HepG2 (cell line): Measurements from ENCODE around the gene GATA1. TPM values are rescaled to one million over a fixed set of nuclear protein-coding genes. Genes with fewer than 3 reads are reported as not detected.

Experiments
- DMAP1 ChIP-seq: IDR thresholded peaks from 2 replicates; pipeline ENCODE4 v1.6.1; 2016
- HNF4A ChIP-seq: sonication (generic); formaldehyde crosslinking; IDR thresholded peaks from 2 replicates; pipeline ENCODE4 v1.4.0; 2020; ENCODE audit warnings: missing genetic modification reagents
- HNF4G ChIP-seq, 2 experiments: sonication (generic) in 1 of 2; formaldehyde crosslinking in 1 of 2; IDR thresholded peaks; 2 replicates each; pipeline versions ENCODE4 v1.4.0 to v1.6.1; 2011 to 2020; ENCODE audit warnings: borderline replicate concordance in 2 of 2, low read depth in 2 of 2, mild to moderate bottlenecking in 2 of 2, low read length in 1 of 2, missing genetic modification reagents in 1 of 2, moderate library complexity in 1 of 2
- KDM5A ChIP-seq: fragments of 200-600 bp; sonication (generic); IDR thresholded peaks from 2 replicates; pipeline ENCODE4 v1.7.0; 2018; ENCODE audit warnings: antibody characterized with exemption, mild to moderate bottlenecking, low read length, borderline replicate concordance
- KLF11 ChIP-seq: IDR thresholded peaks from 2 replicates; pipeline ENCODE4 v1.6.1; 2016; ENCODE audit warnings: missing compliant biosample characterization
- MAZ ChIP-seq, 2 experiments: sonication (generic) in 1 of 2; formaldehyde crosslinking in 1 of 2; IDR thresholded peaks; 2 replicates each; pipeline versions ENCODE4 v1.5.0 to v1.6.1; 2012 to 2020; ENCODE audit warnings: low read depth in 2 of 2, mild to moderate bottlenecking in 2 of 2, borderline replicate concordance in 1 of 2, improper control_type of control experiment in 1 of 2, low read length in 1 of 2, missing genetic modification reagents in 1 of 2, moderate library complexity in 1 of 2
- POLR2AphosphoS5 ChIP-seq: IDR thresholded peaks from 2 replicates; pipeline ENCODE4 v1.6.1; 2012; ENCODE audit warnings: low read depth, low read length
- SAP130 ChIP-seq: IDR thresholded peaks from 2 replicates; pipeline ENCODE4 v1.6.1; 2016; ENCODE audit warnings: low read depth
- TOE1 ChIP-seq: sonication (generic); formaldehyde crosslinking; IDR thresholded peaks from 2 replicates; pipeline ENCODE4 v1.4.0; 2020; ENCODE audit warnings: mild to moderate bottlenecking, missing genetic modification reagents
- YEATS4 ChIP-seq: sonication (generic); formaldehyde crosslinking; IDR thresholded peaks from 2 replicates; pipeline ENCODE4 v1.4.0; 2020; ENCODE audit warnings: missing genetic modification reagents, borderline replicate concordance
- YY1 ChIP-seq: IDR thresholded peaks from 2 replicates; pipeline ENCODE4 v1.6.1; 2011; ENCODE audit warnings: low read length, low read depth, moderate library complexity, mild to moderate bottlenecking; ENCODE audit not compliant: insufficient read depth, insufficient replicate concordance
- ZNF138 ChIP-seq: sonication (generic); formaldehyde crosslinking; IDR thresholded peaks from 2 replicates; pipeline ENCODE4 v1.5.0; 2020; ENCODE audit warnings: mild to moderate bottlenecking, low read depth, missing genetic modification reagents
- ZNF160 ChIP-seq: sonication (generic); formaldehyde crosslinking; IDR thresholded peaks from 2 replicates; pipeline ENCODE4 v1.8.0; 2022; ENCODE audit warnings: mild to moderate bottlenecking, inconsistent platforms, missing genetic modification reagents
- ZNF280B ChIP-seq: sonication (generic); formaldehyde crosslinking; IDR thresholded peaks from 2 replicates; pipeline ENCODE4 v1.5.0; 2020; ENCODE audit warnings: missing genetic modification reagents, mild to moderate bottlenecking, borderline replicate concordance
- ZNF317 ChIP-seq: sonication (generic); formaldehyde crosslinking; IDR thresholded peaks from 2 replicates; pipeline ENCODE4 v1.5.0; 2020; ENCODE audit warnings: mild to moderate bottlenecking, missing genetic modification reagents
- polyA plus RNA-seq, 8 experiments: library from polyadenylated mRNA; depleted of rRNA in 3 of 8; stranded (reverse) in 7 of 8; unstranded in 1 of 8; fragments of >200 nt; fragmentation: Illumina TruSeq in 4 of 8; extraction: Trizol in 4 of 8; gene quantifications; 2 replicates each; pipeline versions ENCODE4 v1.2.1 to v1.2.3, GENCODE V29; 2011 to 2016; ENCODE audit warnings: low read depth in 4 of 8, missing spikeins in 1 of 8, mixed read lengths in 1 of 8; ENCODE audit not compliant: insufficient read depth in 1 of 8
- total RNA-seq, 5 experiments: library from RNA; depleted of rRNA; stranded (reverse); fragments of >200 nt; fragmentation: Illumina TruSeq; extraction: Trizol; gene quantifications; 2 replicates each; pipeline ENCODE4 v1.2.3, GENCODE V29; 2016; ENCODE audit warnings: low read depth in 1 of 5

GATA1 gene
- total and polyA plus RNA-seq, 2 of the 13 experiments (the other 11 are each of a cell fraction or from before 2014, with no cell fraction given), result 0.13 TPM; not detected in 1

DNA sequence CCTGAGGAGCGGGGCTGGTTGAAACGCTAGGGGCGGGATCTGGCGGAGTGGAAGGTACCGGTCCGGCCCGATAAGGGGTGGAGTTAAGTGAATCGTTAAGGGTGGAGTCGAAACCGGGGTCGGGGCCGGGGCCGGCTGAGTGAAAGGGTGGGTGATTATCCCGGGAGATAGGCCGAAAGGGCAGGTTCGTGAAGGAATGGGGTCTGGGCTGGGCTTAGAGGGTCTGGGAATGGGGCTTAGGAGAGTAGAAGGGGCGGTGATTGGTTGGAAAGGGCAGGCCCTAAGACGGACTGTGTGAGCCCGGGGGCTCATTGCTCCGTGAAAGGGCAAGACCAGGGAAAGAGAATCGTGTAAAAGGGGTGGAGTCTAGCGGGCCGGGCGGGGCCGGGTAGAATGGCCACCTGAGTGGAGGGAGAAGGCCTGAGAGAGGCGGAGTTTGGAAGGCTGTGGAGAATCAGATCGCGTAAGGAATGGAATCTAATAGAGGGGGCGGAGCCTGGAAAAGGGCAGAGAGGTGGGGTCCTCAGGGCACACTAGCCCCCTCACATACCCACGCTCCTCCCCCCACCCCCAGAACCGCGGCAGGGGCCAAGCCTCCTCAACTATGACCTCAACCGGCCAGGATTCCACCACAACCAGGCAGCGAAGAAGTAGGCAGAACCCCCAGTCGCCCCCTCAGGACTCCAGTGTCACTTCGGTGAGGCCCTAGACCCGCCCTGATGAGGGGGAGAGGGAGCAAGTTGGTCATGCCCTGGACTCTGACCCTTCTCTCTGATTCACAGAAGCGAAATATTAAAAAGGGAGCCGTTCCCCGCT is 15.9 kb downstream of the GATA1 start (continued):
- TF ChIP-seq YY1, result peak; percentile 15
- TF ChIP-seq KDM5A, result peak; percentile 45; the same call in 1 of the 2 replicates
- TF ChIP-seq DMAP1, result peak; percentile 65; the same call in 1 of the 2 replicates
- no peak for TF ChIP-seq ZNF280B
- TF ChIP-seq KLF11 (CRISPR knock-in tag), result no peak
- TF ChIP-seq MAZ (IDR thresholded peaks at IDR 0.05; ENCODE audit: borderline replicate concordance, low read depth, low read length), result peak; percentile 13; the same call in 1 of the 2 replicates
- TF ChIP-seq MAZ (CRISPR knock-in tag; IDR thresholded peaks at IDR 0.05; ENCODE audit: low read depth), result no peak; the same call in 1 of the 2 replicates
- TF ChIP-seq SAP130 (CRISPR knock-in tag), result peak; percentile 9; the same call in 1 of the 2 replicates
- no peak for TF ChIP-seq ZNF138 (CRISPR knock-in tag)
- TF ChIP-seq POLR2AphosphoS5, result peak; percentile 56
- peak; percentile 27; the same call in 1 of the 2 replicates for TF ChIP-seq HNF4A (CRISPR knock-in tag)
- TF ChIP-seq HNF4G (IDR thresholded peaks at IDR 0.05; ENCODE audit: borderline replicate concordance, low read depth, low read length), result peak; percentile 3; the same call in 1 of the 2 replicates
- TF ChIP-seq HNF4G (CRISPR knock-in tag; IDR thresholded peaks at IDR 0.05; ENCODE audit: borderline replicate concordance, low read depth), result no peak
- TF ChIP-seq TOE1, result no peak
- TF ChIP-seq ZNF160 (CRISPR knock-in tag), result 0 out of 2 replicates have a peak, but pooled peaks have one; percentile 23
- TF ChIP-seq ZNF317 (CRISPR knock-in tag), result 0 out of 2 replicates have a peak, but pooled peaks have one; percentile 23
- peak; percentile 36; the same call in 1 of the 2 replicates for TF ChIP-seq YEATS4 (CRISPR knock-in tag)
